ENCODE measurements around the gene ZBED4.

DNA sequence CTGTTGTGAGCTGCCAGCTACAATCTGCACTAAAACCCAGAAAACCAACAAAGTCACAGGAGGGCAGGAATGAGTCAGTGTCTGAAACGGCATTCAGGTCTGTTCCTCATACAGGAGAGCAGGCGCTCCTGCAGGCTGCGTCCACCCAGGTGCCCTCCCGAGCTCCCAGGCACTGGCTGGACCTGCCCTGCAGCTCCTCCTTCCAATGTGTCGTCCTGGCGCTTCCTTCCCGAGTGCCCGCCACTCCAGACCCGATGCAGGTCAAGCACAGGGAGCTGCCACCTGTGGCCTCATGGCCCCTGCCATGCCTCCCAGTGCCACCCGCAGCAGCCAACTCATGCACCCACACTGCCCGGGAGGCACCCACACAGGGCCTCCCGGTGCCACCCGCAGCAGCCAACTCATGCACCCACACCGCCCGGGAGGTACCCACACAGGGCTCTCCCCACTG lies 38.0 kb upstream of the ZBED4 start:
- no peak for TF ChIP-seq CTCF (IDR thresholded peaks at IDR 0.05 in 8 of 11, conservative IDR thresholded peaks at IDR 0.05 in 3 of 11)
- TF ChIP-seq POLR2A (IDR thresholded peaks at IDR 0.05): no peak

Data from spleen (tissue), 7 donors.